Neural crest cell (in vitro differentiated cells): Measurements from ENCODE around the gene TTI1. TPM values are rescaled to one million over a fixed set of nuclear protein-coding genes. Genes with fewer than 3 reads are reported as not detected.
A peak's percentile ranks its signal among the peaks of the same experiment; 100 is the strongest.

ENCODE experiments used
- DNase-seq: peaks from one replicate; pipeline ENCODE4 v3.0.0; 2021; ENCODE audit warnings: low read depth, mixed read lengths, low spot score
- H3K27ac Mint-ChIP-seq: one replicate; pipeline ENCODE4 v1.8.0; 2021; ENCODE audit warnings: mild to moderate bottlenecking, mixed read lengths; ENCODE audit not compliant: unreplicated experiment
- H3K27me3 Mint-ChIP-seq: 2 replicates; pipeline ENCODE4 v1.8.0; 2021; ENCODE audit warnings: low read depth, mild to moderate bottlenecking, mixed read lengths
- H3K36me3 Mint-ChIP-seq: 2 replicates; pipeline ENCODE4 v1.8.0; 2021; ENCODE audit warnings: low read depth, mild to moderate bottlenecking, mixed read lengths
- H3K4me1 Mint-ChIP-seq: 2 replicates; pipeline ENCODE4 v1.8.0; 2021; ENCODE audit warnings: mixed read lengths
- H3K4me3 Mint-ChIP-seq: one replicate; pipeline ENCODE4 v1.8.0; 2021; ENCODE audit warnings: mild to moderate bottlenecking, mixed read lengths
- H3K9me3 Mint-ChIP-seq: 2 replicates; pipeline ENCODE4 v1.8.0; 2021; ENCODE audit warnings: mixed read lengths
- CTCF ChIP-seq: fragments of 200-600 bp; sonication (generic); conservative IDR thresholded peaks from 2 replicates; pipeline ENCODE4 v1.5.0; 2021; ENCODE audit warnings: antibody characterized with exemption, mild to moderate bottlenecking
- total RNA-seq: library from RNA; stranded (reverse); gene quantifications from 2 replicates; pipeline ENCODE4 v1.2.1, GENCODE V29; 2021

Gene TTI1
- total RNA-seq, 1 donor from 2014 or later, result 52.9 TPM

DNA sequence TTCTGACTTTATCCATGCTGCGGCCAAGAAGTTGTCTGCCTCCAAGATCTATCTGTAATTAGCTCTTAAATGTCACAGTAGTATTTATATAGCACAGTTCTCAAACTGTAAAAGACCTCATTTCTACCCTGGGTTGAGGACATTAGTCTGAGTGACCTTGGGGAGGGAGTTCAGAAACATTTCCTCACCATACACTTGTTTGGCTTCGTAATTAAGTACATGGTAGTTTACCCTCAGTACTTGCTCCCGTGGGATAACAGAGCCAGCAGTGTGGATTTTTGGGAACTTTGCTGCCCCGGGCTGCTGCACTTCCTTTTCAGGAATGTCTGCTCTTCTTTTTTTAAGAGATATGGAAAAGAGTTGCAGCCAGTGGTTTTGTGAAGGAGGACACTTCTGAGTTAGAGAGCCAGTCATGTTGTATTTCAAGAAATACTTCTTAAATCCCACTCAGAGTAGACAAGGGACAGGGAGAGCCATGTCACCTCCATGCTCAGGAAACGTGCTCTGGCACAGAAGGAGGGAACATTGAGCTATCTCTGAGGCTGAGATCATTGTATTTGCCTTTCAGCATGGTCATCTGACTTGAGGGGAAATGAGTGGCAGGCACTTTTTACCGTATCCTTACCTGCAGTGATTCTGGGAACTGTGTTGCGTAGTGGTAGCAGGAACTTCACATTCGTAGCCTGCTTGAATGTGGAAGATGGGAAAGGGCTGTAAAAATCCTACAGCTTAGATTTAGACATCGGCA is 33.9 kb upstream of the TTI1 start:
- no peak overlapping the region for H3K4me3 Mint-ChIP-seq
- no peak for TF ChIP-seq CTCF
- peak overlapping the region; percentile 44 for H3K27ac Mint-ChIP-seq
- no peak for DNase-seq
- peaks cover 37% of the 10 kb centered on the region for H3K36me3 Mint-ChIP-seq
- H3K4me1 Mint-ChIP-seq, result no peaks in the 10 kb centered on the region
- no peaks in the 10 kb centered on the region for H3K9me3 Mint-ChIP-seq
- H3K27me3 Mint-ChIP-seq, result no peaks in the 10 kb centered on the region

DNA sequence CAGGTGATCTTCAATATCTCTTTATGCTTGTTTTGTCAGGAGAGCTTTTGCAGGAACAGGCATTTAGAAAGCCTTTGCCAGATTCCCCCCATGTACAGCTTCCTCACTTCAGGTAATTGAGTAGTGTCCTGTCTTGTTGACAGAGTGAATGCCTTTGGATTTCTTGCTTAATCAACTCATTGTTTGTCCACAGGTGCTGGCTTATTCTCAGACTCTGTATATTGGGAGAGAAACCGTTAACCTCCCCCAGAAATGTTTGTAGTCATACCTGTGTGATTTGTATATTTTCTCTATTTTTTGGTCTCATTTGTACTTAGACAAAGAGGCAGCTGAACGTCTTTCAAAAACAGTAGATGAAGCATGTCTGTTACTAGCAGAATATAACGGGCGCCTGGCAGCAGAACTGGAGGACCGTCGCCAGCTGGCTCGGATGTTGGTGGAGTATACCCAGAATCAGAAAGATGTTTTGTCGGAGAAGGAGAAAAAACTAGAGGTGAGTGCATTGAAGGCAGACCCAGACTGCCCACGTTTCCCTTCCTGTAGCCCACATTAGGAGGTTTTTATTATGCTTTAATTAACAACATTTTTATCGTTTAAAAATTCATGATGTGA is 32.6 kb upstream of the TTI1 start:
- no peak for TF ChIP-seq CTCF
- H3K27ac Mint-ChIP-seq, result no peak overlapping the region
- DNase-seq, result no peak
- no peaks in the 10 kb centered on the region for H3K27me3 Mint-ChIP-seq
- H3K4me1 Mint-ChIP-seq, result no peaks in the 10 kb centered on the region
- no peak overlapping the region for H3K4me3 Mint-ChIP-seq
- H3K36me3 Mint-ChIP-seq, result peaks cover 26% of the 10 kb centered on the region
- no peaks in the 10 kb centered on the region for H3K9me3 Mint-ChIP-seq

DNA sequence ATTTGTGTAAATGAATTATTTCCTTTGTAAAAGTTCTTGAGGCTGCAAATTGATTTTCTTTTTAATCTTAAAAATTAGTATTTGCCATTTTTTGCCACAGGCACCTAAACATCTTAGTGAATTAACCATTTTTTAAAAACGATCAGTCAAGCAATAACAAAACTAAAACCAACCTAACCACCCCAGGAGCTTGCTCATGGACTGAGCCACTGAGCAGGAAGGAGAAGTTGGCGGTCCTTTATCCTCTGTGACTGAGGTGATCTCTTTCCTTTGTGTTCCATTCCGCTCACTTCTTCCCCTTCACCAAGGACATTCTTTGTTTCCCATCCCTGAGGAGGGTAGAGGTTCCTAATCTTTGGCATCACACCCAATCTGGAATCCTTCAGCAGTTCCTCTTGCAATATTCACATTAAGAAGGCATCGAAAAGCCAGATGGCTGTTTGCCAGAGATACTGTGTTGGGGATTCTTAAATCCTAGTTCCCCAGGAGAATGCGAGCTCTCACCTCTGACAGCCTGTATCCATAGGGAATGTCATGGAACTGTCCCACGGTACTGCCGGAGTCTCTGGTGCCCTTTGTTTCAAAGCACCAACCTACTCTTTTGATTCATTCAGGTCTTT is 30.8 kb upstream of the TTI1 start:
- Mint-ChIP-seq H3K27ac (no peak overlapping the region), H3K4me3 (no peak overlapping the region), H3K4me1 (no peaks in the 10 kb centered on the region), H3K36me3 (peaks cover 21% of the 10 kb centered on the region), H3K27me3 (no peaks in the 10 kb centered on the region), H3K9me3 (no peaks in the 10 kb centered on the region)
- no peak for TF ChIP-seq CTCF
- DNase-seq, result no peak

DNA sequence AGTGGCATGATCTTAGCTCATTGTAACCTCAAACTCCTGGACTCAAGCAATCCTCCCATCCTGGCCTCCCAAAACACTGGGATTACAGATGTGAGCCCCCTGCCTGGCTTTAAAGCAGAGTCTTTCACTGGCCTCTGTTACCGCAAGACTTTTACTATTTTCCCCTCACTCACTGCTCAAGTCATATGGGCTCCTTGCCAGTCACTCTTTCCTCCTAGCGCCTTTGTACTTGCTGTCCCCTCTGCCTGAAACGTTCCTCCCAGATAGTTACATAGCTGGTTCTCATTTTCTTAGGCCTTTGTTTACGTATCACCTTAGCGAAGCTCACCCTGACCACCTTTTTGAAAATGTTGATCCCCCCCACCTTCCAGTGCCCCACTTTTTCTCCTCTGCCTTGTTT is 29.6 kb upstream of the TTI1 start:
- peaks cover 17% of the 10 kb centered on the region for H3K36me3 Mint-ChIP-seq
- no peak for DNase-seq
- no peak overlapping the region for H3K27ac Mint-ChIP-seq
- no peaks in the 10 kb centered on the region for H3K9me3 Mint-ChIP-seq
- no peaks in the 10 kb centered on the region for H3K4me1 Mint-ChIP-seq
- TF ChIP-seq CTCF, result no peak
- no peaks in the 10 kb centered on the region for H3K27me3 Mint-ChIP-seq
- H3K4me3 Mint-ChIP-seq, result no peak overlapping the region

GRCh38 chr20:38061109-38061508 is 27.9 kb upstream of the TTI1 start:
- TF ChIP-seq CTCF, result no peak
- Mint-ChIP-seq H3K27ac (no peak overlapping the region), H3K9me3 (no peaks in the 10 kb centered on the region), H3K27me3 (no peaks in the 10 kb centered on the region), H3K36me3 (peaks cover 13% of the 10 kb centered on the region), H3K4me1 (peaks cover 7% of the 10 kb centered on the region), H3K4me3 (no peak overlapping the region)
- no peak for DNase-seq
